HEK293 (cell line): ENCODE data around the gene NDUFS8.

Experiments
- CTCF ChIA-PET: fragments of 350-600 bp; formaldehyde crosslinking; extraction: SDS; loops from one replicate; lab custom pipeline; 2021; ENCODE audit warnings: antibody characterized with exemption; lab: Yijun Ruan, JAX
- POLR2A ChIA-PET: fragments of 300-600 bp; formaldehyde crosslinking; extraction: SDS; loops from one replicate; lab custom pipeline; 2020; ENCODE audit warnings: antibody characterized with exemption, inconsistent platforms; lab: Yijun Ruan, JAX
- H3K27ac ChIP-seq: fragments of 200-500 bp; sonication (Bioruptor generic); 2 replicates; pipeline ENCODE4 v1.5.1; 2014; ENCODE audit warnings: low read depth, low read length, control low read depth, inconsistent platforms; ENCODE audit errors: extremely low read depth
- H3K36me3 ChIP-seq, 2 experiments: fragments of 200-500 bp in 1 of 2; sonication (Bioruptor generic) in 1 of 2; 1 replicate in 1 of 2; 2 replicates in 1 of 2; pipeline ENCODE4 v1.5.1; 2014 to 2017; ENCODE audit warnings: inconsistent platforms in 2 of 2, low read length in 2 of 2; ENCODE audit not compliant: control insufficient read depth in 2 of 2, insufficient read depth in 1 of 2
- H3K4me1 ChIP-seq: fragments of 200-500 bp; sonication (Bioruptor generic); 2 replicates; pipeline ENCODE4 v1.5.1; 2014; ENCODE audit warnings: mild to moderate bottlenecking, low read length, inconsistent platforms; ENCODE audit not compliant: control insufficient read depth, insufficient read depth
- H3K4me3 ChIP-seq: 2 replicates; pipeline ENCODE4 v1.5.1; 2011; ENCODE audit warnings: low read depth, mild to moderate bottlenecking, control low read depth, low read length, moderate library complexity
- H3K9me3 ChIP-seq: fragments of 200-500 bp; sonication (Bioruptor generic); 2 replicates; pipeline ENCODE4 v1.5.1; 2014; ENCODE audit warnings: low read depth, low read length, inconsistent platforms; ENCODE audit not compliant: control insufficient read depth, insufficient read depth
- GLI4 ChIP-seq: fragments of 450-650 bp; formaldehyde crosslinking; IDR thresholded peaks from 2 replicates; pipeline ENCODE4 v1.5.1; 2016; ENCODE audit warnings: missing biosample characterization, missing genetic modification characterization
- HIC1 ChIP-seq: fragments of 450-650 bp; formaldehyde crosslinking; IDR thresholded peaks from 2 replicates; pipeline ENCODE4 v1.5.1; 2016; ENCODE audit warnings: missing biosample characterization, missing genetic modification characterization
- INSM2 ChIP-seq: fragments of 450-650 bp; formaldehyde crosslinking; IDR thresholded peaks from 2 replicates; pipeline ENCODE4 v1.5.1; 2016; ENCODE audit warnings: missing biosample characterization, missing genetic modification characterization
- KLF16 ChIP-seq: fragments of 450-650 bp; formaldehyde crosslinking; IDR thresholded peaks from 2 replicates; pipeline ENCODE4 v1.5.1; 2017; ENCODE audit warnings: missing biosample characterization, missing genetic modification characterization
- PRDM1 ChIP-seq: fragments of 450-650 bp; formaldehyde crosslinking; IDR thresholded peaks from 2 replicates; pipeline ENCODE4; 2016; ENCODE audit warnings: missing biosample characterization, missing genetic modification characterization
- PRDM10 ChIP-seq: fragments of 450-650 bp; formaldehyde crosslinking; IDR thresholded peaks from 2 replicates; pipeline ENCODE4 v1.5.1; 2016; ENCODE audit warnings: missing biosample characterization, missing genetic modification characterization
- WT1 ChIP-seq: fragments of 450-650 bp; formaldehyde crosslinking; IDR thresholded peaks from 2 replicates; pipeline ENCODE4 v1.5.1; 2016; ENCODE audit warnings: missing biosample characterization, missing genetic modification characterization
- ZBTB11 ChIP-seq: fragments of 450-650 bp; formaldehyde crosslinking; conservative IDR thresholded peaks from 2 replicates; pipeline ENCODE4 v1.5.1; 2016; ENCODE audit warnings: low read depth, missing biosample characterization, missing genetic modification characterization
- ZFP37 ChIP-seq: fragments of 450-650 bp; formaldehyde crosslinking; IDR thresholded peaks from 2 replicates; pipeline ENCODE4 v1.5.1; 2016; ENCODE audit warnings: missing biosample characterization, missing genetic modification characterization
- ZFP69B ChIP-seq: fragments of 450-650 bp; formaldehyde crosslinking; IDR thresholded peaks from 2 replicates; pipeline ENCODE4 v1.5.1; 2016; ENCODE audit warnings: missing biosample characterization, missing genetic modification characterization
- ZNF10 ChIP-seq: fragments of 450-650 bp; formaldehyde crosslinking; IDR thresholded peaks from 2 replicates; pipeline ENCODE4 v1.5.1; 2017; ENCODE audit warnings: missing biosample characterization, missing genetic modification characterization
- ZNF121 ChIP-seq: fragments of 450-650 bp; formaldehyde crosslinking; IDR thresholded peaks from 2 replicates; pipeline ENCODE4 v1.5.1; 2016; ENCODE audit warnings: missing biosample characterization, missing genetic modification characterization
- ZNF140 ChIP-seq: fragments of 450-650 bp; formaldehyde crosslinking; IDR thresholded peaks from 2 replicates; pipeline ENCODE4 v1.5.1; 2016; ENCODE audit warnings: missing biosample characterization, missing genetic modification characterization
- ZNF248 ChIP-seq: fragments of 450-650 bp; formaldehyde crosslinking; IDR thresholded peaks from 2 replicates; pipeline ENCODE4 v1.5.1; 2017; ENCODE audit warnings: missing biosample characterization, missing genetic modification characterization
- ZNF394 ChIP-seq: fragments of 450-650 bp; formaldehyde crosslinking; IDR thresholded peaks from 2 replicates; pipeline ENCODE4 v1.5.1; 2016; ENCODE audit warnings: missing biosample characterization, missing genetic modification characterization, mild to moderate bottlenecking, moderate library complexity, borderline replicate concordance
- ZNF398 ChIP-seq: fragments of 450-650 bp; formaldehyde crosslinking; IDR thresholded peaks from 2 replicates; pipeline ENCODE4 v1.5.1; 2017; ENCODE audit warnings: missing biosample characterization, missing genetic modification characterization
- ZNF416 ChIP-seq: fragments of 450-650 bp; formaldehyde crosslinking; IDR thresholded peaks from 2 replicates; pipeline ENCODE4 v1.5.1; 2016; ENCODE audit warnings: missing biosample characterization, missing genetic modification characterization
- ZNF423 ChIP-seq: fragments of 450-650 bp; formaldehyde crosslinking; IDR thresholded peaks from 2 replicates; pipeline ENCODE4 v1.5.1; 2016; ENCODE audit warnings: missing biosample characterization, missing genetic modification characterization
- ZNF521 ChIP-seq: fragments of 450-650 bp; formaldehyde crosslinking; IDR thresholded peaks from 2 replicates; pipeline ENCODE4 v1.5.1; 2017; ENCODE audit warnings: missing biosample characterization, mild to moderate bottlenecking, missing genetic modification characterization
- ZNF585B ChIP-seq: fragments of 450-650 bp; formaldehyde crosslinking; IDR thresholded peaks from 2 replicates; pipeline ENCODE4 v1.5.1; 2016; ENCODE audit warnings: missing biosample characterization, missing genetic modification characterization
- ZNF600 ChIP-seq: fragments of 450-650 bp; formaldehyde crosslinking; IDR thresholded peaks from 2 replicates; pipeline ENCODE4 v1.5.1; 2016; ENCODE audit warnings: missing biosample characterization, missing genetic modification characterization
- ZNF776 ChIP-seq: fragments of 450-650 bp; formaldehyde crosslinking; IDR thresholded peaks from 2 replicates; pipeline ENCODE4 v1.5.0; 2017; ENCODE audit warnings: missing biosample characterization, missing genetic modification characterization, borderline replicate concordance

The NDUFS8 gene

GRCh38 chr11:68010090-68011041 is 20.1 kb upstream of the NDUFS8 start, which contains the start of gene ALDH3B1:
Gene ALDH3B1 (plus strand): TSS chr11:68010327. CDS start chr11:68015298, 4,971 bp downstream.
- ChIA-PET CTCF (interaction anchor here (0.8 to 1.9 kb wide), 8 partner anchors 11 to 287 kb away, joined by 3 to 7 read pairs (median 4); no protein-coding TSS in a partner anchor), POLR2A (interaction anchor here (0.6 to 2.1 kb wide), 7 partner anchors 12 to 192 kb away, joined by 3 to 9 read pairs (median 4); partner anchors contain the start of genes NDUFS8 and TCIRG1)
- Histone ChIP-seq H3K27ac (no peak within 1 kb of the TSS; the same call in 1 of the 2 replicates), H3K4me3 (no peak within 1 kb of the TSS), H3K4me1 (no peaks in the 10 kb centered on the region), H3K9me3 (no peaks in the 10 kb centered on the region), H3K36me3 (no peaks in the 10 kb centered on the region)
- TF ChIP-seq ZNF600 (peak; percentile 49; the same call in 1 of the 2 replicates), INSM2 (no peak), ZNF416 (no peak), ZNF394 (tag by site-specific recombination) (no peak; the same call in 1 of the 2 replicates), ZBTB11 (tag by site-specific recombination) (no peak), ZNF585B (tag by site-specific recombination) (no peak), ZNF423 (tag by site-specific recombination) (no peak), ZNF398 (no peak), ZNF121 (tag by site-specific recombination) (no peak), ZNF140 (no peak), ZNF248 (tag by site-specific recombination) (no peak), PRDM10 (tag by site-specific recombination) (no peak; the same call in 1 of the 2 replicates), ZNF10 (tag by site-specific recombination) (no peak), ZNF776 (tag by site-specific recombination) (no peak), PRDM1 (tag by site-specific recombination) (no peak), ZFP37 (tag by site-specific recombination) (no peak), WT1 (tag by site-specific recombination) (no peak), ZFP69B (tag by site-specific recombination) (no peak), GLI4 (tag by site-specific recombination) (no peak), ZNF521 (tag by site-specific recombination) (no peak), KLF16 (tag by site-specific recombination) (no peak), HIC1 (no peak)
